GM18520 (cell line): ENCODE results near the gene AP2S1.
"Not testable (repeated sequence)": the region's sequence is repeated elsewhere in the genome, so short reads cannot be mapped to it uniquely, and the experiment has no call there.

Source experiments
- ATAC-seq: cut with Tn5 transposase; IDR thresholded peaks from one replicate; pipeline ENCODE4 v1.9.1; 2021; ENCODE audit not compliant: unreplicated experiment

AP2S1 gene

DNA sequence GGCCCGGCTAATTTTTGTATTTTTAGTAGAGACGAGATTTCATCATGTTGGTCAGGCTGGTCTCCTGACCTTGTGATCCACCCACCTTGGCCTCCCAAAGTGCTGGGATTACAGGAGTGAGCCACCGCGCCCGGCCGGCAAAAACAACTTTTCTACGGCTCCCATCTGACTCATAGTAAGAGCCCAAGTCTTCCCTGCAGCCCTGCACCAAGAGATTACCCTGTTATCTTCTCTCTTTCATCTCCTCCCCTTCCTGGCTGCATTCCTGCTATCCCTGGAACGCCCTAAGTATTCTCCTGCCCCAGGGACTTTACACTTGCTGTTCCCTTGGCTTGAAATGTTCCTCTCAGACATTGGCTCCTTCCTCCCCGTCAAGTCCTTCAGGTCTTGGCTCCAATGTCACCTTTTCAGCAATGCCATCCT is 6.6 kb downstream of the AP2S1 start:
- no peak for ATAC-seq

DNA sequence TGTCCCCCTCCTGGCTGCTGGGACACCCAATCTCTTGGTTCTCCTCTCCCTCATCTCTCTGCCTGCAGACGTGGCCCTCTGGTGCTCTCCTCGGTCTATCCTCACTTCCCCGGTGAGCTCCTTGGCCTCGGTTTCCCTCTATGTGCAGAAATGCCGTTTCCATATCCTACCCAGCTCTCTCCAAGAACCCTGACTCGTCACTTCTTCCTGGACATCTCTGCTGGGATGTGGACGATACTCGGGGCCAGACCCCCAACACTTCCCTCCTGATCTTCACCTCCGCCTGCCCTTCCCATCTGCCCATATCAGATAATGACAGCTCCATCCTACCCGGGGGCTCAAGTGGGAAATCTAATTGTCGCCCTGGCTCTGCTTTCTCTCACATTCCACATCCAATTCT is 7.9 kb downstream of the AP2S1 start:
- no peak for ATAC-seq

DNA sequence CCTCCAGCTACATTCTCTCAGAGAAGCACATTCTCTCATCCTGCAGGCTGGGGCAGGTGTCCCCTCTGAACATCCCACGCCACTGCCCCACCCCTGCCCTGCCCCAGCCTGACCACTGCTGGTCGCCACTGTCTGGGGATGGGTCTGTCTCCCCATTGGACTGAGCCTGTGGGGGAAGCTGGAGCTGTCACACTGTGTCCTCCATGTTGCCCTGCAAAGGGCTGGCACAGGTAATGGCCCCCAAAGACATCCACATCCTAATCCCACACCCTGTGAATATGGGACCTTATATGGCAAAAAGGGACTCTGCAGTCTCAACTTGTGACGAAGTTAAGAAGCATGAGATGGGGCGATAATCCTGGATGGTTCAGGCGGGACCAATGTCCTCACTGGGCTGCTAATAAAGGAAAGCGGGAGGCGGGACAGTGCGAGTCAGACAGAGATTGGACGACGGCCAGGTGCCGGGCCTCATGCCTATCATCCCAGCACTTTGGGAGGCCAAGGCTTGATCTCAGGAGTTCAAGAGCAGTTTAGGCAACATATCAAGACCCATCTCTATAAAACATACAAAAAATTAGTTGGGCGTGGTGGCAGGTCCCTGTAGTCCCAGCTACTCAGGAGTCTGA is 9.1 kb downstream of the AP2S1 start:
- ATAC-seq = no peak

DNA sequence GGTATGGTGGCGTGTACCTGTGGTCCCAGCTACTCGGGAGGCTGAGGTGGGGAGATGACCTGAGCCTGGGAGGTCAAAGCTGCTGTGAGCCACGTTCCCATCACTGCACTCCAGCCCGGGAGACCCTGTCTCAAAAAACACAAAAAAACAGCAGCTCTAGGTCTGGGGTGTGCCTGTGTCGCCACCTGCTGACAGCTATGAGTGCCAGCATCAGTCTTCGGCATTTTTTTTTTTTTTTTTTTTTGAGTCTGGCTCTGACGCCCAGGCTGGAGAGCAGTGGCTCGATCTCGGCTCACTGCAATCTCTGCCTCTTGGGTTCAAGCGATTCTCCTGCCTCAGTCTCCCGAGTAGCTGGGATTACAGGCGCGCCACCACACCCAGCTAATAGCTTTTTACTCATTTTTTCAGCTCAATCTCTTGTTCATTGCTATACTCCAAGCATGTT is 10.1 kb downstream of the AP2S1 start:
- no peak for ATAC-seq

DNA sequence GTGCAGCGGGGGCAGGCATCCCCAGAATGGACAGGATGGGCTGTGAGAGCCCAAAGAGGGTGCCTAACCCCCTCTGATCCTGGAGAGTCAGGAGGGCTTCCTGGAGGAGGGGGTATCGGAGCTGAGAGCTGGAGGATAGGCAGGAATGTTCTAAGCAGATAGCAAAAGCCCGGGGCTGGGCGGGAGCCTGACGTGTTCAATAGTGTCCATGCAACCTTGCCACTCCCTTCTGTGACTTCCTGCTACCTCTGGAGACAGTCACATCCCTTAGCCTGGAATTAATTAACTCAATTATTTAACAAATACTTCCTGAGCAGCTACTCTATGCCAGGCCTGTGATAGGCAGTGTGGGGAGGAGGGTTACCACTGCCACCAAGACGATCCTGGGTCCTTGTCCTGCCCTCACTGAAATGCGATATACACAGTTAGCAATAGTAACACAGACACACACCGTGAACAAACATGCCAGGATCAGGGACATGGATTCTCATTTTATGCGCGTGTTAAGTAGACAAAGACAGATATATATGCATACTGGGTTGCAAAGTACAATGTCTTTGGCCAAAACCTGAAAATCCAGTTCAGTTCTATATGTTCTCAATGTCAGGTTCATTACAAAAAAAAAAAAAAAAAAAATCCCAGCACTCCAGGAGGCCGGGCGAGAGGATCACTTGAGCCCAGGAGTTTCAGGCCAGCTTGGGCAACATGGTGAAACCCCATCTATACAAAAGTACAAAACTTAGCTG is 10.7 kb downstream of the AP2S1 start:
- no peak for ATAC-seq

DNA sequence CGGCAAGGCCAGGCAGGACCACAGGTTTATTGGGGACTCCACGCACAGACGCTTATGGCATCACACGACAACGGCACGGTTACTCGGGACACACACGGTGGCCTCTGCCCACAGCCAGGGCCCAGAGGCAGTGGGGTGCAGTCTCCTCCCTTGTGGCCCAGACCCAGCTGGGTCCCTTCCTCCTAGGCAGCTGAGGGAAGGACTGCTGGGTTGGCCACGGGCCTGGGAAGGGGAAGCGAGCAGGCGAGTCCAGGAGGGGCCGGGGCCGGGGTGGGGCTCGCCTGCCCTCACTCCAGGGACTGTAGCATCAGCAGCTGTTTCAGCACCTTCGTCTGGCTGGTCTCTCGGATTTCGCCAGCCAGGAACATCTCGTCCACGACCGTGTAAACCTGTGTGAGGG is 12.5 kb downstream of the AP2S1 start:
- ATAC-seq = no peak

DNA sequence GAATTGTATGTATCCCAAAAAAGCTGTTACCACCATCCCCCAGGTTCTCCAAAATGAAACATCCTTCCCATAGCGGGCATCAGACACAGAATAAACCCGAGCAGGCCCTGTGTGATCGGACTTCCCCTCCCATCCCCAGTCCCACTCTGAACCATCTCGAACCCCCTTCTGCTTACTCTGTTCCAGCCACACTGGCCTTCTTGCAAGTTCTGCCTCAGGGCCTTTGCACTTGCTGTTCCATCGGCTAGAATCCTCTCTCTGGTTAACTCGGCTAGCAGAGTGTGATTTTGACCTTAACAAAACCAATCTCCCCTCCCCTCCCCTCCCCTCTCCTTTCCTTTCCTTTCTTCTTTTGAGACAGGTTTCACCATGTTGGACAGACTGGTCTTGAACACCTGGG is 15.7 kb downstream of the AP2S1 start:
- no peak for ATAC-seq

DNA sequence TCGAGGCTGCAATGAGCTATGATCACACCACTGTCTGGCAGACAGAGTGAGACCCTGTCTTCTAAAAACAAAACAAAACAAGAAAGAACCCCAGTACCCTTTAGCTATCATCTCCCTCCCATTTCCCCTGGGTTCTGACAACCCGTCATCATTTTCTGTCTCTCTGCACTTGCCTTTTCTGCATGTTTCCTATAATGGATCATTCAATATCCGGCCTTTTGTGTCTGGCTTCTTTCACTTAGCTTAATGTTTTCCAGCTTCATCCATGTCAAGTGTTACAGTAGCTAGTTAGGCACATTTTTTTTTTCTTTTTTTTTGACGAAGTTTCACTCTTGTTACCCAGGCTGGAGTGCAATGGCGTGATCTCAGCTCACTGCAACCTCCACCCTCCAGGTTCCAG is 16.5 kb downstream of the AP2S1 start:
- ATAC-seq = no peak

DNA sequence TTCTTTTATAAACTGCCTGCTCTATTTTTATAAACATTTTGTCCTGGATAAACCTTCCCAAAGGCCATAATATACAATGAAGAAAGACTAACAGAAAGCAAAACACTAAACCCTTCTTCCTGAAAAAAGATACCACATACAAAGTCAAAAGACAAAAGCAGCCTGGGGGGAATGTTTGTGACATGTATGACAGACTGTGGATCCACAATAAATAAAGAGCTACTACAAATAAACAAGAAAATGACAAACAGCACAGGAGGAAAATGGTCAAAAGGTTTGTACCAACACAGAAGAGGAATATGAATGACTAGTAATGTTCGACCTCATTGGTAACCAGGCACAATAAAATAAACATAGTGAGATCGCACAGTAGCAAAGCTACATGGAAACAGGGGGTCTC is 19.8 kb downstream of the AP2S1 start:
- no peak for ATAC-seq

DNA sequence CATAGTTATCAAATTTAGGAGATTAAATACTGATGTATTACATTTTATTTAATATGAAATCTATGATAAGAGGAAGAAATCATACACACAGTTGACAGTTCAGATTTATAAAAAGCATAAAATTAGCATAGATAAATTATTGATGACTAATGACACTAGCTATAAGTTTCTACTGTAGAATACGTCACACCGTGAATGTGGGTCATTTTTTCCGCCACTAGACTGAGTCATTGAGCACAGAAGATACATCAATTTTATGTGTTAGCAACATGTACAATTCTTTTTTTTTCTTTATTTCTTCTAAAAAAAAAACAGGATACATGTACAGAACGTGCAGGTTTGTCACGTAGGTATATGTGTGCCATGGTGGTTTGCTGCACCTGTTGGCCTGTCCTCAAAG is 22.2 kb downstream of the AP2S1 start:
- ATAC-seq = no peak

DNA sequence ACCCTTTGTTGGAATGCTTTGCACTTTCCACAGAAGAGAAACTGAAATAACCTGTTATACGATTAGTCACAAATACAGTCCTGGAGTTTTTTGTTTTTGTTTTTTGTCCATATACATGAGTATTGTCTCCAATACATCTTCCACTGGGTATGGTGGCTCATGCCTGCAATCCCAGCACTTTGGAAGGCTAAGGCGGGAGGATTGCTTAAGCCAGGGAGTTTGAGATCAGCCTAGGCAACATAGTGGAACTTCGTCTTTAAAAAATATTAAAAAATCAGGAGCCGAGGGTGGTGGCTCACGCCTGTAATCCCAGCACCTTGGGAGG is 25.0 kb downstream of the AP2S1 start:
- no peak for ATAC-seq

DNA sequence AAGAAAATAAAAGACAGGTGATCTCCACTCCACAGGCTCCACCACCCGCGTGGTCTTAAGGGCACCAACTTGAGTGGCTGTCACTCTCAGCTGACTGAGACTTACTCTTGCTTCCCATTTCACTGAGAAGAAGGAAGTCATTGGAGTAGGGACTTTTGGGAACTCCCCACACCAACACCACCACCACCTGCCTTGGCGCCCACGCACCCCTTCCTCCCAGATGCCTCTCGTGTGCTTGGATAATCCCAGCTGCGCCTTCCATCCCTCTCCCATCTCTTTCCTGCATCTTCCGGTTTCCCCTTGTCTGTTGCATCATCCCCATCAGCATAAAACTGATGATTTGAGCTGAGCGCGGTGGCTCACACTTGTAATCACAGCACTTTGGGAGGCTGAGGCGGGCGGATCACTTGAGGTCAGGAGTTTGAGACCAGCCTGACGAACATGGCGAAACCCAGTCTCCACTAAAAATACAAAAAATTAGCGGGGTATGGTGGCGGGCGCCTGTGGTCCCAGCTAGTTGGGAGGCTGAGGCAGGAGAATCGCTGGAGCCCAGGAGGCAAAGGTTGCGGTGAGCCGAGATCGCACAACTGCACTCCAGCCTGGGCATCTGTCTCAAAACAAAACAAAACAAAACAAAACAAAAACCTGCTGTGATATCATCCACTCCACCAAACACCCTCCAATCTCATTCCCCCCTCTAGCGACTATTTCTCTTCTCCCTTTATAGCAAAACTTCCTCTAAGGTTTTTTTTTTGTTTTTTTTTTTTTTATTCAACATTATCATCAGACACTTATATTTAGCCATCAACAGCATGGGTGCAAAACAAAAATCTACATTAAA is 25.5 kb downstream of the AP2S1 start:
- ATAC-seq = no peak

DNA sequence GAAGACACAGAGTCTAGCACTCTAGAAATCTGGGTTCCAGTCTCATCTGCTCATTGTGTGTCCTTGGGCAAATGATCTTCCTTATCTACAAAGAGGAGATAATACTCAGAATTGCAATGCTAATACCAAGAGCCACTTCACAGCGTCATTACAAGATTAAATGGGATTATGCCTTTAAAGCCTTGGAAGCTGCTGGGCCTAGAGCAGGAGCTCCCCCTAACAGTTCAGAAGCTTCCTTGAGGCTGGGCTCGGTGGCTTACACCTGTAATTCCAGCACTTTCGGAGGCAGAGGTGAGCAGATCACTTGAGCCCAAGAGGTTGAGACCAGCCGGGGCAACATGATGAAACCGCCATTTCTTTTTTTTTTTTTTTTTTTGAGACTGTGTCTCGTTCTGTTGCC is 27.6 kb downstream of the AP2S1 start:
- no peak for ATAC-seq

DNA sequence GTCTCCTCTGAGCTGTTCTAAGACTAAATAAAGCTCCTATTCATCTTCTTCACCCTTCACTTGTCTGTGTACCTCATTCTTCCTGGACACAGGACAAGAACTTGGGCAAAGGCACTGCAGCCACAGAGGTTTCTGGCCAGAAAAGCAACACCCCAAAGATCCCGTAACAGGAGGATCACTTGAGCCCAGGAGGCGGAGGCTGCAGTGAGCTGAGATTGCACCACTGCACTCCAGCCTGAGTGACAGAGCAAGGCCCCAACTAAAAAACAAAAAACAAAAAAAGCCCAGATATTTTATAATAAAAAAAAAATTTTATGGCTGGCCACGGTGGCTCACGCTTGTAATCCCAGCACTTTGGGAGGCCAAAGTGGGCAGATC is 28.2 kb downstream of the AP2S1 start:
- ATAC-seq = not testable (repeated sequence)

DNA sequence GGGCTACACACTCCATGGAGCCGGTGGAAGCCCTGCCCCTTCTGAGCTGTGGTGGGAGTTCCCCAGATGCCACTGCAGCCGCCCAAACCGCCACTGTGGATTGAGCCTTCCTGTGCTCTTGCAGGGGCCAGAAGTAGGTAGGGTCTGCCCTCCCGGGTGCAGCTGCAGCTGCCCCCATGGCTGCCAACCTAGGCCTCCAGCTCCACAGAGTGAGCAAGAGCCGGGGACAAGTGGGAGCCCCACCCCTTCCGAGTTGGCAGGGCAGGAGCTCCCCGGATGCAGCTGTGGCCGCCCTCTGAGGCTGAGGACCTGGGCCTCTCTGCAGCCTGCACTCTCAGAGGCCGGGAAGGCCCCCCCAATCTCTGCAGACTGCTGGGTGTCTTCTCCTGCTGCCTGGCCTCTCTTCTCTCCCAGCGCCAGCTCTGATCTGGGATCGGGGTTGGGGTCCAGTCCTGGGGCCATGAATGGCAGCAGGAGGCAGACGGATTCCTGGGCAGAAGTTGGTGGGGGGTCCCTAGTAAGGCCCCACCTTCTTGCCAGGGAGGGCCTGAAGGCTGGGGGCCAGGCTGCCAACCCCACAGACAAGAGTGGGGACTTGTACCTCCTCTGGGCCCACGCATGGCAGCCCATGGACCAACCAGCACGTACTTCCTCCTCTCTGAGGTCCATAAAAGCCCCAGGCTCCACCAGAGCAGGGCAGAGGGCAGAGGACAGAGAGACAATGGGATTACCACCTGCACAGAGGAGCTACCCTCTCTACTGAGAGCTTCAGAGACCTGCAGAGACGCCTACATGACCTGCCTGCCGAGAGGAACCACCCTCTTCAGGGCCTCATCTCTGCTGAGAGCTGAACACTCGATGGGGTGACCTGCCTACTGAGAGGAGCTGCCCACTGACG is 28.9 kb downstream of the AP2S1 start:
- no peak for ATAC-seq

DNA sequence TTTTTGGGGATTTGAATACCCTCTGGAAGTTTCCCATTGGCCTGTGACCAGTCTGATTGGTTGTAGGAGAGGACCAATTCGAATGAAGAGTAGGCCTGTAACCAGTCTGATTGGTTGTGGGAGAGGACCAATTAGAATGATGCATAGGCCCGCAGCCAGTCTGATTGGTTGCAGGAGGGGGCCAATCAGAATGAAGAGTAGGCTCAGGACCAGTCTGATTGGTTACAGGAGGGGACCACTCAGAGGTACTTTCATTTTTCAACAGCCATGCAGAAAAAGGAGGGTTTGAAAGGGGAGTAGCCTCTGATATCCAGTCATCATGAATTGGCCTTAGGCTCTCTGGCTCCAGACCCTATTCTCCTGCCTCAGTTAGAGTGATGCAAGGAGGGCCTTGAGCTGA is 31.8 kb downstream of the AP2S1 start:
- ATAC-seq = no peak

DNA sequence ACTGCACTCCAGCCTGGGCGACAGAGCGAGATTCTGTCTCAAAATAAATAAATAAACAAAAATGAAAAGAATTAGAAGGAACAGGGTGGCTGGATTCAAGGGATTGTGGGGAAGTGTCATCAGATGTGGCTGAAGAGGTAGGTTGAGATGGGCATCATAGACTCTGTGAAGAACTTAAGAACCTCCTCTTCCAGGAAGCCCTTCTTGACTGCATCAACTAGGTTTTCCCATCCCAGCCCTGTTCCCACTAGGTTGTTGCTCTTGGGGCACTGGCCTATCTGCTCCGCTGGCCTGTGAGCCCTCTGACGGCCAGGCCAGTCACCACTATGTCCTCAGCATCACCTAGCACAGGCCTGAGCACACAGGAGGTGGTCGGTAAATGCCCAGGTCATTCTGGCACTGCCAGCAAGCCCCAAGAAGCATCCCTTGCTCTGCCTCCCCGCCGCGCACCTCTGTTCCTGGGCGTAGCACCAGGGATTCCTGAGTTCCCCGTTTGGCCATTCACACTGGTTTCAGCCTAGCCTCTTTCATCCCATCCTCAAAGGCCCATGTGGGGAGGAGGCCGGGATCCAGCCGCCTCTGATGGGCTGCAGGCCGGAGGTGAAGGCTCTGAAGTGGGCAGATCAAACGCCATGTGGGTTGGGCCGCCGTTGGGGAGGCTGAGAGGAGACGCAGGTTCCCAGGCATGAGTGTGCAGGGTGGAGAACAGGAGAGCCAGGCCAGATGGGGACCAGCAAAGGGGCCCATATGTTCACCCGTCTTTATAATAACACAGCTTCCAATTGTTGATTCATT is 34.6 kb downstream of the AP2S1 start:
- ATAC-seq = no peak

DNA sequence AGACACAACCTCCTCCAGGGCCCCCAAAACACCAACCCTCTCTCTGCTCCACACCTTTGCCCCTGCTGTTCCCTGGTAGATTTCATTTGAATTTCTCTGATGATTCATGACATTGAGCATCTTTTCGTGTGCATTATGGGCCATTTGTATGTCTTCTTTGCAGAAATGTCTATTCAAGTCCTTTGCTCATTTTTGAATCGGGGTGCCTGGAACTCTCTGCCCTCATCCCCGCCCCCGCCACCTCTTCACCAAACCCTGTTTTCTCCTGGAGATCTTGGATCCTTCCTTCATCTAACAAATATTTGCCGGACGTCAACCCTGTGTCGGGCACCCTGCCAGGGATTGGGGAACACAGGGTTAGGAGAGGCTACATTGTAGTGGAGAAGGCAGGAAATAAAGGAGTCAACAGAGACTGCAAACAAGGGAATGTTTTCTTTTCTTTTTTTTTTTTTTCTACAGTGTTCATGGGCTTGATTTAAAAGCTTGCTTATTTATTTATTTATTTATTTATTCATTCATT is 36.7 kb downstream of the AP2S1 start:
- ATAC-seq = no peak

DNA sequence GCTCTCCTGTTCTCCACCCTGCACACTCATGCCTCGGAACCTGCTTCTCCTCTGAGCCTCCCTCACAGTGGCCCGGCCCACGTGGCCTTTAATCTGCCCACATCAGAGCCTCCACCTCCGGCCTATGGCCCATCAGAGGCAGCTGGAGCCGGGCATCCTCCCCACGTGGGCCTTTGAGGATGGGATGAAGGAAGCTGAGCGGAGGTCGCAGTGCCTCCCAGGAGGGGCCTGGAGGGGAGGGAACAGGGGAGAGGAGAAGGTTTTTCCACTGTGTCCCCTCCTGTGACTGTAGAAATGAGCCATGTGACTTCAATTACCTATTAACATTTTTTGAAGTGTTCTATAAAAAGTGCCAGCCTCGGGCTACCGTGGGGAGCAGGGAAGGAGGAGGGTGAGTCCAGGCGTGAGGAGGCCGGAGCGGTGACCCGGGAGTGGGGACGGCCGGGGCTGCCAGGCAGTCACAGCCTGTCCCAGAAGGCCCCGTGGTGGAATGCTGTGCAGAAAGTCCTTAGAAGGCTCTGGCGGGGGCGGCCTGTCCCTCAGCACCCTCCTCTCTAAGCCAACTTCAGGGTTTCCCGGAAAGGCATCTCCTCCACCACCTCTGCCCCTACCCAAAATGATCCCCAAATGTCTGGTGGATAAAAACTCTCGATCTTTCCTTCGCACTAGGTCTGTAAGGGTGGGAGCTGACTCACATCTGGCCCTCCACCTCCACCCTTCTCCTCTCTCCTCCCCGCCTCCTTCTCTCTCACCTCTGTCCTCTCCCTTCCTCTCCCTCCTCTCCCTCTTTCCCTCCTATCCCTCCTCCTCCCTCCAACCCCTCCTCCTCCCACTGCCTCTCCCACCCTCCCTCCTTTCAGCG is 37.4 kb downstream of the AP2S1 start:
- no peak for ATAC-seq
